Keratinocyte (primary cell): ENCODE measurements around the gene RIC1. TPM values are rescaled to one million over a fixed set of nuclear protein-coding genes. Genes with fewer than 3 reads are reported as not detected.

ENCODE experiments used
- DNase-seq: peaks from one replicate; pipeline ENCODE4 v3.0.0-alpha.2; 2011; ENCODE audit warnings: low read depth, missing footprints, low spot score
- FAIRE-seq: peaks from 2 replicates; lab custom pipeline; 2011; peaks lifted over from hg19 to GRCh38; lab: Jason Lieb, UNC
- H2AFZ ChIP-seq: 2 replicates; pipeline ENCODE4 v1.6.0; 2012; ENCODE audit warnings: low read length, control low read depth, inconsistent platforms; ENCODE audit not compliant: control insufficient read depth
- H3K27ac ChIP-seq: 2 replicates; pipeline ENCODE4 v1.5.1; 2011; ENCODE audit warnings: low read length; ENCODE audit not compliant: control insufficient read depth, insufficient read depth
- H3K27me3 ChIP-seq: 3 replicates; pipeline ENCODE4 v1.6.0; 2011; ENCODE audit warnings: low read length; ENCODE audit not compliant: control insufficient read depth, insufficient read depth; ENCODE audit errors: extremely low read depth
- H3K36me3 ChIP-seq, 2 experiments: 2 replicates in 1 of 2; 3 replicates in 1 of 2; pipeline ENCODE4 v1.5.1; 2011; ENCODE audit warnings: low read length in 2 of 2, mild to moderate bottlenecking in 1 of 2; ENCODE audit not compliant: control insufficient read depth in 2 of 2, insufficient read depth in 2 of 2; ENCODE audit errors: extremely low read depth in 1 of 2
- H3K4me1 ChIP-seq: 3 replicates; pipeline ENCODE4 v1.5.1; 2011; ENCODE audit warnings: low read length; ENCODE audit not compliant: control insufficient read depth, insufficient read depth; ENCODE audit errors: extremely low read depth
- H3K4me2 ChIP-seq: 3 replicates; pipeline ENCODE4 v1.6.0; 2011; ENCODE audit warnings: low read depth, low read length; ENCODE audit not compliant: control insufficient read depth, insufficient read depth; ENCODE audit errors: extremely low read depth
- H3K4me3 ChIP-seq, 3 experiments: fragments of 200-600 bp in 1 of 3; sonication (generic) in 1 of 3; 2 replicates in 2 of 3; 3 replicates in 1 of 3; pipeline ENCODE4 v1.5.1; 2011 to 2016; ENCODE audit warnings: low read length in 3 of 3, mild to moderate bottlenecking in 3 of 3, control low read depth in 2 of 3, inconsistent platforms in 1 of 3, low read depth in 1 of 3, mixed read lengths in 1 of 3, mixed run types in 1 of 3, moderate library complexity in 1 of 3; ENCODE audit not compliant: control insufficient read depth in 2 of 3, insufficient read depth in 2 of 3; ENCODE audit errors: extremely low read depth in 1 of 3
- H3K79me2 ChIP-seq: 2 replicates; pipeline ENCODE4 v1.6.0; 2012; ENCODE audit warnings: low read length; ENCODE audit not compliant: control insufficient read depth, insufficient read depth
- H3K9ac ChIP-seq: 3 replicates; pipeline ENCODE4 v1.6.0; 2011; ENCODE audit warnings: low read length; ENCODE audit not compliant: control insufficient read depth, insufficient read depth; ENCODE audit errors: extremely low read depth
- H3K9me1 ChIP-seq: 3 replicates; pipeline ENCODE4 v1.6.0; 2011; ENCODE audit warnings: low read length; ENCODE audit not compliant: control insufficient read depth, insufficient read depth; ENCODE audit errors: extremely low read depth
- H3K9me3 ChIP-seq: 2 replicates; pipeline ENCODE4 v1.5.1; 2012; ENCODE audit warnings: low read depth, low read length; ENCODE audit not compliant: control insufficient read depth
- H4K20me1 ChIP-seq: 3 replicates; pipeline ENCODE4 v1.6.0; 2011; ENCODE audit warnings: low read length; ENCODE audit not compliant: control insufficient read depth, insufficient read depth; ENCODE audit errors: extremely low read depth
- CTCF ChIP-seq, 3 experiments: IDR thresholded peaks in 1 of 3; conservative IDR thresholded peaks in 1 of 3; optimal IDR thresholded peaks in 1 of 3; 2 replicates in 2 of 3; 3 replicates in 1 of 3; pipeline versions ENCODE3 to v1.5.1; 2011; ENCODE audit warnings: low read length in 3 of 3, mild to moderate bottlenecking in 3 of 3, moderate library complexity in 2 of 3, control low read depth in 1 of 3, inconsistent platforms in 1 of 3; ENCODE audit not compliant: insufficient read depth in 2 of 3; ENCODE audit errors: extremely low read depth in 1 of 3
- EZH2 ChIP-seq: IDR thresholded peaks from one replicate; pipeline ENCODE4 v1.6.1; 2012; ENCODE audit warnings: inconsistent platforms, mild to moderate bottlenecking, low read length, moderate library complexity
- dilution Hi-C: fragments of 300-500 bp; cut with MboI; formaldehyde crosslinking; loops from one replicate; pipeline ENCODE4 v1.7.0; 2020; ENCODE audit warnings: low sequenced_read_pairs; ENCODE audit not compliant: extremely low pct_ligation_motif_present
- polyA plus RNA-seq, 5 experiments: library from polyadenylated mRNA; depleted of rRNA in 3 of 5; stranded (reverse) in 3 of 5; stranded (forward) in 1 of 5; unstranded in 1 of 5; fragments of >200 nt; gene quantifications; 1 replicate in 1 of 5; 2 replicates in 3 of 5; 3 replicates in 1 of 5; pipeline versions ENCODE4 v1.2.1 to v1.2.3, GENCODE V29; 2011 to 2012; ENCODE audit warnings: missing spikeins in 2 of 5, low read depth in 1 of 5, low replicate concordance in 1 of 5

RIC1 gene
- polyA plus RNA-seq, 1 donor (not counting 4 experiments of a cell fraction or from before 2014, with no cell fraction given), result 20.5 TPM

DNA sequence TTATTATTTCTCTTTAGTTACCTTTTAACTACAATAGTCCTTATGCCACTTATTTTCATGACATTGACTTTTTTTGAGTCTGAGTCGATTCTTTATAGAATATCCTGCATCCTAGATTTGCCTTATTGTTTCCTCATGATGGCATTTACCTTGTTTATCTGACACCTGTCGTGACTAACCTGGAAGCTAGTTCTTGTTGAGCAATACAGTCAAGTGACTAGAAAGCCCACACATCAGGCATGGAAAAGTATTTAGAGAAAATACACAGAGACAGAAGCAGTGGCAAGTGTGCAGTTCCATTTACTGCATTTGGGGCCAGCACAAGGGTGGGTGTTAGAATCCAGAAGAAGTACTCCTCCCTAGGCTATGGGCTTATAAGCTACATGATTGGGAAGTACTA, 106.2 kb downstream of the RIC1 start:
- peaks cover 5 to 9% of the 10 kb centered on the region in 2 experiments for H3K36me3 ChIP-seq

GRCh38 chr9:5736563-5737346, 107.8 kb downstream of the RIC1 start:
- H3K9ac ChIP-seq, result no peak overlapping the region
- H3K36me3 ChIP-seq, result peaks cover 5 to 9% of the 10 kb centered on the region in 2 experiments
- no peaks in the 10 kb centered on the region for H3K79me2 ChIP-seq
- H3K4me2 ChIP-seq, result no peak overlapping the region
- no peak overlapping the region for H3K27ac ChIP-seq
- H4K20me1 ChIP-seq, result no peaks in the 10 kb centered on the region
- H3K27me3 ChIP-seq, result no peaks in the 10 kb centered on the region
- no peak for TF ChIP-seq EZH2
- no peak for TF ChIP-seq CTCF (optimal IDR thresholded peaks at IDR 0.05 in 1 of 3, IDR thresholded peaks at IDR 0.05 in 1 of 3, conservative IDR thresholded peaks at IDR 0.05 in 1 of 3; ENCODE audit: extremely low read depth in 1 of 3, insufficient read depth in 2 of 3, low read length in 3 of 3)
- H2AFZ ChIP-seq, result no peak overlapping the region
- no peak overlapping the region for H3K4me3 ChIP-seq
- FAIRE-seq, result no peak
- dilution Hi-C loops, result no loop called here
- no peaks in the 10 kb centered on the region for H3K4me1 ChIP-seq
- no peak for DNase-seq
- no peaks in the 10 kb centered on the region for H3K9me1 ChIP-seq
- H3K9me3 ChIP-seq, result no peaks in the 10 kb centered on the region

More for the DNA sequence above, 106.2 kb downstream of the RIC1 start:
- no peak for FAIRE-seq
- H3K4me2 ChIP-seq, result no peak overlapping the region
- no peaks in the 10 kb centered on the region for H4K20me1 ChIP-seq
- H2AFZ ChIP-seq, result no peak overlapping the region
- H3K9ac ChIP-seq, result no peak overlapping the region
- no peak overlapping the region for H3K27ac ChIP-seq
- no peaks in the 10 kb centered on the region for H3K4me1 ChIP-seq
- no peaks in the 10 kb centered on the region for H3K27me3 ChIP-seq
- TF ChIP-seq CTCF (optimal IDR thresholded peaks at IDR 0.05 in 1 of 3, IDR thresholded peaks at IDR 0.05 in 1 of 3, conservative IDR thresholded peaks at IDR 0.05 in 1 of 3; ENCODE audit: extremely low read depth in 1 of 3, insufficient read depth in 2 of 3, low read length in 3 of 3) (no peak), EZH2 (no peak)
- no peaks in the 10 kb centered on the region for H3K9me3 ChIP-seq
- no peaks in the 10 kb centered on the region for H3K79me2 ChIP-seq
- dilution Hi-C loops, result no loop called here
- H3K4me3 ChIP-seq, result no peak overlapping the region
- no peaks in the 10 kb centered on the region for H3K9me1 ChIP-seq
- DNase-seq, result no peak
